Activated T-cell treated with anti-CD3 and anti-CD28 coated beads, Interleukin-2, amount 50 U/mL, for 1 hour (primary cell): ENCODE measurements around the gene PPIL3.
"Not testable (repeated sequence)": the region's sequence is repeated elsewhere in the genome, so short reads cannot be mapped to it uniquely, and the experiment has no call there.

Experiments
- DNase-seq: peaks from one replicate; pipeline ENCODE4 v3.0.0-alpha.2; 2020

The PPIL3 gene

DNA sequence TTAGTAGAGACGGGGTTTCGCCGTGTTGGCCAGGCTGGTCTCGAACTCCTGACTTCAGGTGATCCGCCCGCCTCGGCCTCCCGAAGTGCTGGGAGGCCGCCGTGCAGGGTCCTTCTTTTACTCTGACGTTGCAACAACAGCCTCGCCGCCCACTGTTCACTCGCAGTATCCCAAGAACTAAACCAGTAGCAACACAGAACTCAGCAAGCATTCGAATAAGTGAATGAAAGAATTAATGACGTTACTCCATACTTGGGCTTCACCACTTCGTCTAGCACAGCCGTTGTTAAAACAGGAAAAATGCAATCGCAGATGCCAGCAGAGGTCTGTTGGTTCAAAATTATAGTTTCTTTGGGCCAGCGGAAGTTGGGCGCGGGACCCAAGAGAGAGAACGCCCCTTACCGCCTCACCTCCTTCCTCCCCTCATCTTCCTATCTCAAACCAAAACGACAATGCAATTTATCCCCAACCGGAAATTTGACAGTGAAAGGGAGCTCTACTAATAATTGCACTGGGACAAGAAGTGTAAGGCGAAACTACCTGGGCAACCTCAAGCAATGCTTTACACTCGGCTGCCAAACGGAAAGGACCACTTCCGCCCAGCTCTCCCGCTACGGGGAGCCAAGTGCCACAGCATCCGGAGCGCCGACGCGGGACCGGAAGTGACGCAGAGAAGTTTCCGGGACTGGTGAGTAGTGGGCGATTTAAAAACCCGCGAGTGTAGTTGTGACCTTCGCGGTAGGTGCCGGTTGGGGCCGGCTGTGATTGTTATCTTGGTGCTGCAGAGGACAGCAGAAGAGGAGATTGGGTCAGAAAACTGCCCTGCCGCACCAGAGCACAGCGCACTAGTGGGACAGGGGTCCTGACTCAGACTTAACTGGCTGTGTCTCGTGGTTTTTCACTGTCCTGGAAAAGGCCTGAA, at the start of gene PPIL3, which contains the start of gene NIF3L1:
Gene PPIL3, minus strand, starts transcription at position 374 of the 922 bp plus-strand sequence. CDS start 1,462 bp downstream, outside the sequence.
Gene NIF3L1, plus strand, starts transcription at position 668 of the 922 bp plus-strand sequence. CDS start 2,573 bp downstream, outside the sequence.
- DNase-seq: peak; percentile 94

DNA sequence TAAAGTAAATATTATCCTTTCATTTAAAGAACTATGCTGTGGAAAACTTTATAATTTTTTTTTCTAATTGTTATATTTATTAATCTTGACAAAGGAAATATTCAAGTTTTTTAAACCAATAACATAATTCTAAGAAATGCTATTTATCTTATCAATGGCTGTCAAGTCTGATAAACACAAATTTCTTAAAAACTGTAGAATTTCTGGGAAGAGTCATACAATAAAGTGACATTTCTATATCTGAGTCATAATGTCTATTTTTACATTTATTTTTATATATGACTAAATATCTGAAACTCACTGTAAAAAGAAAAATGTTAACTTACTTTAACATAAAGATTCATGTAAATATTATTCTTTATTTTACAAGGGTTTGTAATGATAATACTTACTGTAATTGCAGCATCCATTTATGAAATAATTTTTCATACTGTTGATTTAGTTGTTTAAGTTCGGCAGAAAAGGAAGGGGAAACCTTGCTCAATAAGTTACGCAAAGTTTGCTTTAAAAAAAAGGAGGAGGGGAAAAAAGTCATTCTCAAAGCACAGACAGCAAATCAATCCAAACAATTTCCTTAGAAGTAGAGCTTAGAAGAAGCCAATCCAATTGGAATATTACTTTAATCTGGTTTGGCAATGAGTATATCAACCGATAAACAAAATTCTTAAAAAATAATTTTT, 42.2 kb upstream of the PPIL3 start:
- no peak for DNase-seq

DNA sequence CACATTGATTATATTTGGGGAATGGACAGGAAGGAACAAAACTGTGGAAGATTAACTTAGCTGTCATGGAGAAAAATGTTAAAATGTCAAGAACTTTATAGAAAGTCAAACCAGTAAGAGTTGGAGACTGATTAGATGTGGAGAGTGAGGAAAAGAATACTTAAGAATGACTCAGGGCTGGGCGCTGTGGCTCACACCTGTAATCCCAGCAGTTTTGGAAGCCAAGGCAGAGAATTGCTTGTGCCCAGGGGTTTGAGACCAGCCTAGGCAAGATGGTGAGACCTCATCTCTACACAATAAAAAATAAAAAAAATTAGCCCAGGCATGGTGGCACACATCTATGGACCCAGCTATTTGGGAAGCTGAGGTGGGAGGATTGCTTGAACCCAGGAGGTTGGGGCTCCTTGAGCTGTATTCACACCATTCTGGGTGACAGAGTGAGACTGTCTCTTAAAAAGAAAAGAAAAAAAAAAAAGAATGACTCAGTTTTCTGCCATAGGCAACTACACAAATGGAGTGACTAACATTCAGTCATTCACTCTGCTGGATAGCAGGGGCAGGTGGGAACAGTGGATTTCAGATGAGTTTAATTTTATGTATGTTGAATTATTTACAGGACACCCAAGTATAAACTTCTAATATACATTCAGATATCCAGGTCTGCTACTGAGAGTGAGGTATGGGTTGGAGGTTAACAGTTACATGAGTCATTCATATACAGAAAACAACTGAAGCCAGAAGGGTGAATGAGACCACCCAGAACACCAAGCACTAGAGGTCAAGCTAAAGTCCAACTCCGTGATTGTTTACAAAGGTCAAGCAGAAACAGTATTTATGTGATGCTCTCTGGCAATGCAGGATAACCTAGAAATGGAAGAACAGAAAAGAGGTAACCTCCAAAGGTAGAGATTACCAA, 40.7 kb upstream of the PPIL3 start:
- no peak for DNase-seq

DNA sequence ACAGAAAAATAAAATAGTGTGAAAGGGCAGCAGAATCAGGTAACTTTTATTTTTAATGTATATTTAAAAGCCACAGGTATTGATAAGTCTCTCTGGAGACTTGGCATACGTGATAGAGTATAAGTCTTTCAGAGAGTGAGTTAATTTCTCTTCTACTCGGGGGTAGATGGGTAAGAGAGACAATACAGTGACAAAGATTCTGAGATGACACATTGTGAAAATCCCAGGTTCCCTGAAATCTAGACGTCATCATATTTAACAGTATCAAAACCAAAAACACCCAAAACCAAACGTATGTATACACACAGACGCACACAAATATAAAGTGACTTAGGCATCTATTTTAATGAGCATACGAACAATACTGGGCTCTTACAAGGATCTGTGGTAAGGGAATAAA, 33.6 kb upstream of the PPIL3 start:
- no peak for DNase-seq

DNA sequence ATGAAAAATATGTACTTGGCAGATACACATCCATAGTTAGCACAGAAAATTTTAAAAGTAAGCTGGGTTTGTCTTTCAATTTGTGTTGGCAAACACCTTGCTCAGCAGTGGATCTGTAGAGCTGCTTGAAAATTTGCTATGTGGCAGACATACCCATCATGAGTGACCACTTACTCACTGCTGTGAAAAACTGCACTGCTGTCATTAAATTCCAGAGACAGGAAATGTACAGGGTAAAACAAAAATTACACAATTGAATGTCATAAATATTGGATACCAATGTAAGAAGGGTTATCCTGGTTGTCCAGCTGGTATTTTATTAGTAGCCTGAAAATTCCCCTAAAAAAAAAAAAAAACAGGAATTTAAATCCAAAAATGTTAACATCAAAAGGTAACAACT, 24.8 kb upstream of the PPIL3 start:
- DNase-seq: no peak

- DNase-seq: no peak
Measured at GRCh38 chr2:200909958-200910357, 21.1 kb upstream of the PPIL3 start.

DNA sequence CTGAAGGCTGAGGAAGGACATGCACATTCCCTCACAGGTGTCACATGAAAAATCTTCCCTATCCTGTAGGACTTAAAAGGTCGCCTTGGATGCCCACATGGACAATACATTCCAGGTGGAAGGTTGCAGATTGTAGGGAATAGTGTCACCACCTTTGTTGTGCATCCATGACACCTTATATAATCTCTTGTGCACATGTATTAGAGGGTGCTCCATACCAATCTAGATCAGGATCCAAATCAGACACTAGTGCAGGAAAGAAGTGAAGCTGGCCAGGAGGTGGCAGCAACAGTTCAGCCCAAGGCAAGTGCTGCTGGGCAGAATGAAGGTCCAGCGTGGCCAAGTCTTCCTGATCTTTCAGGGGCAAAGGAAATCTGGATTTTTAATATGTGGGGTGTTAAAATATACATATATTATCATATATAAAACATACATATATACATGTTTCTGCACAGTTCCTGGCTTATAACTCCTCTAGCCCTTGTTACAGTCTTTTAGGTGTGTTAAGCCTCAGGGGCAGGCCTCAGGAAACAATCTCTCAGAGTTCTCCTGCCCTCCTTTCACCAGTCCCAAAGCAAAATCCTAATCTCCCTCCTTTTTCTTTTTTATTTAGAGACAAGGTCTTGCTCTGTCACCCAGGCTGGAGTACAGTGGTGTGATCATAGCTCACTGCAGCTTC, 16.9 kb upstream of the PPIL3 start:
- peak; percentile 46 for DNase-seq

- peak; percentile 49 for DNase-seq
Measured at GRCh38 chr2:200901459-200902072, 12.7 kb upstream of the PPIL3 start.

DNA sequence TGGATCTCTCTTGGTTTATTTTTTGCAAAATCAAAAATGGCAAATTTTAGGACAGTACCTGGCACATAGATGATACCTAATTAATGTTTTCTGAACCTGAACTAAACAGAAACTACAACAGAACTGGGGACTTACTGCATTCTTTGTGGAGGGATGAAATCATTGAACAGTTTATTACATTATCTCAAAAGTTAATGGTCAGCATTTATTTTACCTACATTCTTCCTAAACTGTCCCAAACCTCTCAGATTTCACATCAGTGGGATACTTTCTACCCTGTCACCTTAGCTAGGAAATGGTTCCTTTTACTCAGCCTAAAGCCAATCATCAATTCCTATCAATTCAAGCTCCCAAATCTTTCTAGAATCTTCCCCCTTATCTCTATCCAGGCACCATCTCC, 10.6 kb upstream of the PPIL3 start:
- no peak for DNase-seq

GRCh38 chr2:200881715-200882249, 7.1 kb downstream of the PPIL3 start:
- not testable (repeated sequence) for DNase-seq

DNA sequence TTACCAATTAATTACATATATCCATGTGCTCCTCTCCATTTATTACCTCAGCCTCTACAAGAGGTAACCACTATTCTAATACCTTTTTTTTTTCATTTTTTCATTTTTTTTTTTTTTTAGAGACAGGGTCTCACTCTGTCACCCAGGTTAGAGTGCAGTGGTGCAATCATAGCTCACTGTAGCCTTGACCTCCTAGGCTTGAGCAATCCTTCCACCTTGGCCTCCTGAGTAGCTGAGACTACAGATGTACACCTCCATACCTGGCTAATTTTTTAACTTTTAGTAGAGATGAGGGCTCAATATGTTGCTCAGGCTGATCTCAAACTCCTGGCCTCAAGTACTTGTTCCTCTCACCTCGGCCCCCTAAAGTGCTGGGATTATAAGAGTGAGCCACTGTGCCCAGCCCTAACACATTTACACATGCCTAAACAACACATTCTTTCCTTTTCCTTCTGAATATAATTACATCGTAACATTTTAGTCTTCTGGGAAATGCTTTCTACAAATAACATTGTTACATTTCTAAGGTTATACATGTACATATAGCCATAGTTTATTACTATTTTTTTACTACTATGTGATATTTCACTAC, 10.5 kb downstream of the PPIL3 start:
- no peak for DNase-seq

DNA sequence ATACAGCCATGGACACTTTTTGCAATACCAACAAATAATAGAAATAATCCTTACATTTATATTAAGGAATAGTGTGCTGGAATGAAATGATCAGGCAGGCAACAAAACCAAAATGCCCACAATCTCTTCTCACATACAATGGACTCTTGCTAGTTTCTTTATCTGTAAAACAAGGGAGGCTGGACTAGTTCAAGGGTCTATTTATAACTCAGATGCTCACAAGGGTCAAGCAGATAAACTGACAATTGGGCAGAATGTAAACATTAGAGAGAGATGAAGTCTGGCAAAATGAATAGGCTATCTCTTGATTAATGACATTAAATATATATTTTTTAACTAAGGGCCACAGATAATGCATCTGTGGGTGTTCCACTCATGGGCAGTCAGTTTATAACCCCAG, 11.4 kb downstream of the PPIL3 start:
- no peak for DNase-seq

- DNase-seq: no peak
Measured at GRCh38 chr2:200873560-200873959, 15.3 kb downstream of the PPIL3 start.

DNA sequence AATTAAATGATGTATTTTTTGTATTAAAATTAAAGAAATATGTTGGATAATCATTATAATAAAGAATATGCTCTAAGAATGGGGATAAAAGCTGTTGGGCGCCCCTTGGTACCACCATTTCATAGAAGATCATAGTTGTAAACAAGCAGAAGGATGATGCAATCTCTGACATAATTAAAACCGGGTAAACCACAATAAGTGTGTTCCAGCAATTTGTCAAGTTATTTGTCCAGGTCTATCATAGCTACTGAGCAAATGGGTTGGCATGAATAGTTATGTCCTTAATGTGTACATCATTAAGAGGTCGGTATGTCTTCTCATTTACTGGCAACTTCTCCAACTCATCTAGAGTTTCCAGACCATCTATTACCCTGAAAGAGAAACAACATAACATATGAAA, 17.7 kb downstream of the PPIL3 start:
- no peak for DNase-seq

DNA sequence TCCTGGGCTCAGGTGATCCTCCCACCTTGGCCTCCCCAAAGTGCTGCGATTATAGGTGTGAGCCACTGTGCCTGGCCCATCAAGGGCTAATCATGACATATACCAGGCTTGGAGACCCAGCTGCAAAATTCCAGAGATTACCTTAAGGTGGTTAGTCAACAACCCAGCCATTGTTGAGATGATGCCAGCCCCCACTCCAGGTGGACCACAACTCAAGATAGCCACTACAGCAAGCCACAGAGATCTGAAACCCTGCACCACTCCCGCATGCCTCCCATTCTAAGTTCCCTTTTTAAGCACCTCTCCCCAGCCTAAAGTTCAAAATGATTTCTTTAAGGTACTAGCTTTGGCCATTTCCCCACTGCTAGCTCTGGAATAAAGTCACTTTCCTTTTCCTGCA, 19.9 kb downstream of the PPIL3 start:
- DNase-seq: no peak

DNA sequence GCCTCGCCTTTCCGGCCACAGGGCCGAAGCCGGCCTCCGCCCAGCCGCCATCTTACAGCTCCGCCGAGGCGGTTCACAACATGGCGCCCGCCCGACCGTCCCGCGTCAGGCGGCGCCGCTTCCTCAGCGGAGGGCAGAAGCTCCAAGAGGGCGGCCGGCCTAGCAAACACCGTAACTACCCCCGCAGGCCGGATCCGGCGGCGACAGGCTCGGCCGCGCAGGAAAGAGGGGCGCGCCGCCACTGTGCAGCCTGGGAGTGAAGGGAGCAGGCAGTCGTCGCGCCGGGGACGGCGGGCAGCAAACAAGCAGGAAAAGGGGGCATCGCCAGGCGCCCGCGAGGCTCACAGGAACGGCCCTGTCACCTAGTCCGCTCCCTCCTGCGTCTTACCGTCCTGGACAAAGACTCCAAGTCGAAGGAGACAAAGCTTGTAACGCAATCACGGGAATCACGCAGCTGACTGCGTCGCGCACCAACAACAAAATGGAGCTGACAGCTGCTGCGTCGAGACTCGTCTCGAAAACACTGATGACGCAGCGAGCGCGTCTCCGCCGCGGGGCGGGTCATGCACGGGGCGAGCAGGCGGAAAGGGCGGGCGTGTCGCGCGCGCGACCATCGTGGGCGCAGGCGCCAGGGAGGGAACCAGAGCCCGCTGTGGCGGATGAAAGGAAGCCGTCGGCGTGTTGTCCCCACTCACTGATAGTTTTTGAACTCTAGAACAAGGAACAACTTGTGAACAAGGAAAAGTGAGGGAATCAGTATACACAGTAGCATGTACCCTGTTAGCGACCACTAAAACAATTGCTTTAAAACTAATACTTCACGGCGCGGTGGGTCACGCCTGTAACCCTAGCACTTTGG, 24.5 kb downstream of the PPIL3 start, which contains the start of gene CLK1:
Gene CLK1, minus strand, starts transcription at position 483 of the 859 bp plus-strand sequence. CDS start 2,796 bp downstream, outside the sequence.
- peak; percentile 98 for DNase-seq

DNA sequence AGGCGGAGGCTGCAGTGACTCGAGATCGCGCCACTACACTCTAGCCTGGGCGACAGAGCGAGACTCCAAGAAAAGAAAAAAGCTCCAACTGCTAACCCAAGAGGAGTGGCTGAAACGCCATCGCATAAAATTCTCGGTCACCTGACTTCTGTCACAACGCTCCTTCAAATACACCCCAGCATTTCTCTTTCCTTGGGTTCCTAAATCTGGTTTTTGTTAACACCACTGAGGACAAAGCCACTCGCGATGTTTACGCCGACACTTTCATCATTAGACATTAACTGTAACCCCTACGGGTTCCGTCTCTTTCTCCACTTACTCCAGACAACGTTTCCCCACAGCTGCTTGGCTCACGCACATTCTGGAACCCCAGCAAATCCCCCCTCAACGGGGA, 25.1 kb downstream of the PPIL3 start:
- peak; percentile 42 for DNase-seq

DNA sequence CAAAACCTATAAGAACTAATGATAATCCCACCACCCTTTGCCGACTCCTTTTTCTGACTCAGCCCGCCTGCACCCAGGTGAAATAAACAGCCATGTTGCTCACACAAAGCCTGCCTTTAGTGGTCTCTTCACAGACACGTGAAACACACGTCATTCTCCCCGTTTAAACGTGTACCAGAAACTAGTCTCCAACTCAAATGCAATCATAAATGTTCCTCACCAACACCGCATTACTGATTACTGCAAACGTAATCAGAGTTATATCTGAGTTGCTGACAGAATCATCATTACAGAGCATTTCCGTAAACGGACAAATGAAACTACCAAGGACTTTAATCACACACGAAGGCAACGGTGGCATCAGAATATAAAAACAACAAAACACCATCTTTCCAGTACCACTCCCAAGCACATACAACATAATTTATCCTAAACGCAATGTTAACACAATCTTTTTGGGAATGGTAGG, 26.3 kb downstream of the PPIL3 start:
- peak; percentile 51 for DNase-seq

DNA sequence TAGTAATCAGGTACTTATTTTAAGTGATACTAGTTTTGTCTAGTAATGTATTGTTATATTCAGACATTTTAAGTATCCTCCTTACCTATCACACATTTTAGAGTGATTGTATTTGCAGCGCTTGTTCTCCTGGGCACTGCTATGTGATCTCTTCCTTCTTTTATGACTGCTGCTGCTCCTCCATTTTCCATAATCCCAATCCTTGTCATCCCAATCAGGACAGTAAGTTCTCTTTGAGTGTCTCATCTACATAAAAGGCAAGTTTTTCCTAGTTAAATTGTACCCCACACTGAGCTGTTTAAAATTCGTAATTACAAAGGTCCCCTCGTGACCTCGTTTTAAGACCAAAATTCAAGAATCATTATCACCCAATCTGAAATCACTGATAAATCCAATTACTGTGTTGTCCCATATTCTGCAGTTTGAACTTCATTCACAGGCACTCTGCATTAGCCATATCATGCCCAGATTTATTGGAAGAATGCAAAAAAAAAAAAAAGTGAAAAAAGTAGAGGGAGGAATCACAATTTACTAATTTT, 27.2 kb downstream of the PPIL3 start:
- DNase-seq: no peak
